Stimulated activated CD4-positive, alpha-beta T cell treated with anti-CD3 and anti-CD28 coated beads, Interleukin-2, amount 100 ng/mL, for 48 hours (primary cell): ENCODE data around the gene AHI1.
"Not testable (repeated sequence)": the region's sequence is repeated elsewhere in the genome, so short reads cannot be mapped to it uniquely, and the experiment has no call there.

Experiments used
- DNase-seq, 2 donors: peaks; one replicate each; pipeline ENCODE4 v3.0.0-alpha.2; 2020

Gene AHI1

DNA sequence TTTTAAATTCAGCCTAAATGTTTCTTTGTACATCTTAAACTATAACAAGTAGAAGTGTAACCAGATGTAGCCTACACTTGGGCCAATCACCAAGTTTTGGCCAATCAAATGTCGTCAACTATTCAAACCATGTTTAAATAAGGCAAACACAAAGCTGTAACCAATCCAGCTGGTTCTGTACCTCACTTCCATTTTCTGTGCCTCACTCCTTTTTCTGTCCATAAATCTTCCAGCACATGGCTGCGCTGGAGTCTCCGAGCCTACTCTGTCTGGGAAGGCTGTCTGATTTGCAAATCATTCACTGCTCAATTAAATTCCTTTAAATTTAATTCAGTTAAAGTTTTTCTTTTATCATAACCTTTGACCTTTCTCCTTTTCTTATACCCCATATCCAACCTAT lies 7.7 kb upstream of the AHI1 start:
- DNase-seq: no peak

DNA sequence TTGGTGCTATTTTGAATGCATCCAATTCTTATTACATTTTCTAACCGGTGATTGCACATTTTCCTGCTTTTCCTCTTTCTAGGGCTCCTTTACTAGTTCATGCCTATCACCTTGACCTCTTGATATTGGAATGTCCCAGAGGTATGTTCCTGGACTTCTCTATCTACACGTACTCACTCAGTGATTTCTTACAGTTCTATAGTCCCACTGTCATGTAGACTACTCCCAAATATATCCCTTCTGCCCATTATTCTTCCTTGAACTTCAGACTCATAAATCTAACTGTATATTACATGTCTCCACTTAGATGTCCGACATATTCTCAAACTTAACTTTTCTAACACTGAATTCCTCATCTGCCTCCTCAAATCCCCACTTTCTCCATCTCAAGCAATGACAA lies 7.2 kb upstream of the AHI1 start:
- DNase-seq: no peak

- no peak for DNase-seq
Measured at GRCh38 chr6:135503703-135504475, 6.3 kb upstream of the AHI1 start.

- no peak for DNase-seq
Measured at GRCh38 chr6:135499441-135500340, 2.2 kb upstream of the AHI1 start.

DNA sequence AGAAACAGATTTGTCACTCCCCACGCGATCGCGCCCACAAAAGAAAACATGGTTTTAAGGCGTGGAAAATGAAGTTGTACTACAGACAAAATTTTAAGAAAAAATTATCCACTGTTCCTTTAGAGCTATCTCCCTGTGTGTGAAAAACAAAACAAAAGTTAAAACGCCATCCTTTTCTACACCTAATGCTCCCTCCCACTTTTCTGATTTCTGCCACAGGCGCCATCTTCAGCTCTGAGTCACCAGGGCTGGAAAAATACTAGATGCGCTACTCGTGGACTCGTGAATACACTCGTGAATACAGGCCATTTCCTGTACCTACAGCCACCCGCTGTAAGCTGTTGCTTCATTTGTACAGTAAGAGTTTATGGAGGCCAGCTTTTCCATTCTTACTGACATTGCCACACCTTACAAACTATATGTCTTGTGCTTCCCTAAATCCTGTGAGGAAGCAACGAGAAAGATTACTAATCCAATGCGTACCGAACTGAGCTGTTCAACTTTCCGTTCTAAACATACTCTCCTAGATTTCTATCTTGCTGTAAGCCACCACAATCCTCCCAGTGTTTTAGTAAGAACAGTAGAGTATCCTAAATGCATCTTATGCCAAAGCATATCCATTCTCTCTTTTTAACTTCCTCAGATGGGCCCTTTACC lies 773 bp upstream of the AHI1 start:
- peak; percentile 50 to 51 for DNase-seq

GRCh38 chr6:135496800-135497411 lies 634 bp downstream of the AHI1 start:
- DNase-seq: no peak

GRCh38 chr6:135493218-135493961 lies 4.2 kb downstream of the AHI1 start:
- DNase-seq: no peak

GRCh38 chr6:135490381-135490780 lies 7.2 kb downstream of the AHI1 start:
- DNase-seq: no peak

- DNase-seq: no peak
Measured at GRCh38 chr6:135488023-135488422, 9.5 kb downstream of the AHI1 start.

DNA sequence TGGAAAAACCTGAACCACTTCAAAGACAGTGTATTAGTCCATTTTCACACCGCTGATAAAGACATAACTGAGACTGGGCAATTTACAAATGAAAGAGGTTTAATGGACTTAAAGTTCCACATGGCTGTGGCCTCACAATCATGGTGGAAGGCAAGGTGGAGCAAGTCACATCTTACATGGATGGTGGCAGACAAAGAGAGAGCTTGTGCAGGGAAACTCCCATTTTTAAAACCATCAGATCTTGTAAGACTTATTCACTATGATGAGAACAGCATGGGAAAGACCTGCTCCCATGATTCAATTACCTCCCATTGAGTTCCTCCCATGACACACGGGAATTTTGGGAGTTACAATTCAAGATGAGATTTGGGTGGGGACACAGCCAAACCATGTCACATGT lies 13.6 kb downstream of the AHI1 start:
- DNase-seq: not testable (repeated sequence)

- no peak for DNase-seq
Measured at GRCh38 chr6:135481783-135482369, 15.7 kb downstream of the AHI1 start.

- DNase-seq: no peak
Measured at GRCh38 chr6:135479601-135480000, 17.9 kb downstream of the AHI1 start.

GRCh38 chr6:135478626-135479025 lies 18.9 kb downstream of the AHI1 start:
- no peak for DNase-seq

GRCh38 chr6:135475292-135475886 lies 22.2 kb downstream of the AHI1 start:
- DNase-seq: no peak

DNA sequence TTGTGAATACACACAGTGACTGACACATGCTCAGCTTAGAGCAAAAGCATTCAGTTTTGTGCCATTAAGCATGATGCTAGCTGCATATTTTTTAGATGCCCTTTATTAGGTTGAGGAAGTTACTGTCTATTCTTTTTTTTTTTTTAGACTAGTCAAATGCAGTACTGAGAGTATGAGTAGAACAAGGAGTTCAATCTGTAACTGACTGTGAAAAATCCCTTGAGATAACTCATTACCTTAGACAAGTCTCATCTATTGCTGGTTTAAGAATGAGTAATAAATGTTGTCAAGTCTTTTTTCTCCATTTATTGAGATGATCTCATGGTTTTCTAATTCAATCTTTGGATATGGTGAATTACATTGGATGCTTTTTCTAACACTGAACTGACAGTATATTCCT lies 23.2 kb downstream of the AHI1 start:
- no peak for DNase-seq

GRCh38 chr6:135465903-135466302 lies 31.6 kb downstream of the AHI1 start:
- DNase-seq: no peak

DNA sequence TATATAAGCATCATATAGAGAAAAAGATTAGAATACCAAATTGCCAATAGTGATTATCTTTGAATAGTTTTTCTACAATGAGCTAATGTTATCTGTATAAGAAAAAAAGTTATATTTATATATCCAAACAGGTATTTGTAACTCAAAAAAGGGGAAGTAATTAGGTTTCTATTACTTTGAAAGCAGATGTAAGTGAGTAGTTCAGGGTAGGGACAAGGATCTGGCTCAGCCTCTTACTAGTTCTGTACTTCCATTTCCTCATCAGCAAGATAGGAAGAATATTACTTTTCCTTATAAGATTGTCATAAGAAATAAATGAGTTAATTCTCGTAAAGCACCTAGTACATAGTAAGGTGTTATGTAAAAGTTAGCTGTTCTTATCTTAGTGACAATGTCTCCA lies 32.2 kb downstream of the AHI1 start:
- DNase-seq: no peak

DNA sequence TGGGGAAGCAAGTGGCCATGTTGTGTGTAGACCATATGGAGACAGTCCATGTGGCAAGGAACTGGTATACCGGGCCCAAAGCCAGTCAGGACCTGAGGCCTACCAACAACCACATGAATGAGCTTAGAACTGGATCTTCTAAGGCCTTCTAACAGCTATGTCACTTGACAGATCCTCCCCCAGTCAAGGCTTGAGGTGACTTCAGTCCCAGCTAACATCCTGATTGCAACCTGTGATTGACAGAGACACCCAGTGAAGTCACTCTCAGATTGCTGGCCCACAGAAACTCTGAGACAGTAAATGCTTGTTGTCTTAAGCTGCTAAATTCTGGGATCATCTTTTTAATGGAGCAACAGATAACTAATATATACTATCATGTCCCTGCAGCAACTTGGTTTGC lies 32.9 kb downstream of the AHI1 start:
- no peak for DNase-seq

DNA sequence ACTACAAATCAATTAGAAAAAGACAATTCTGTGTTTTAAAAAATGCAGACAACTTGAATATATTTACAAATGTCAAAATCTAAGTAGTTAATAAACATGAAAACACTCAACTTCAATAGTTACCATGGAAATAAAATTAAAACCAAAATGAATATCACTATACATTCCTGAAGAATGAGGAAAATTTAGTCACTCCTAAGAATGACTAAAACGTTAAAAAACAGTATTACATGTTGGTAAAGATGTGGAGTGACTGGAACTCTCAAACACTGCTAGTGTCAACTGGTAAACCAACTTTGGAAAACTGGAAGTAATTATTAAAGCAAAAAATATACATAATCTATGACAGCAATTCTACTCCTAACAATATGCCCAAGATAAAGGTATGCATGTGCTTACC lies 36.3 kb downstream of the AHI1 start:
- DNase-seq: no peak

- DNase-seq: no peak
Measured at GRCh38 chr6:135458051-135458450, 39.5 kb downstream of the AHI1 start.

DNA sequence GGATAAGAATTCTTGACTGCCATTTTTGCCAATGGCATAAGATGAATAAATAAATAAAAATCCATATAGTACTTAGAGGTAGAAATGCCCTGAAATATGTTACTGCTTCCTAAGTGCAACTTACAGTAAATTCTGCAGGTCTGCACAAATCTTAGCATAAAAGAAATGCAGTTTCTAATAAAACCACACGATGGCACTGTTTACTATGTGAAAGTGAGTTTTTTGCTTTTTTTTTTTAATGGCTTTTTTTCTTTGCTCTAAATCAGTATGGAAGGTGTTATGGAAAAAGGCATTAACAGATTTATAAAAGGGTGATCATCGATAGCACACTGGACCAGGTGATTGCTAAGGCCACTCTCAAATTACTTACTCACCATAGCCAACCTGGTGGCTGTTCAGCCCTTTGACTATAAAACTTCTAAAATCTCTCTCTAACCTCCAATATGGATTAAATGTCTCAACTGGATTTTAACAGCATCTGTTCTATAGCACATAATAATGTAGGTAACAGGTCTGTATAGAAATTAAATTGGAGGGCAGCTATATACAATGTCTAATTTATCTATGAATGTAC lies 45.8 kb downstream of the AHI1 start:
- DNase-seq: no peak
